ENCODE data around the gene ATP2A3.

DNA sequence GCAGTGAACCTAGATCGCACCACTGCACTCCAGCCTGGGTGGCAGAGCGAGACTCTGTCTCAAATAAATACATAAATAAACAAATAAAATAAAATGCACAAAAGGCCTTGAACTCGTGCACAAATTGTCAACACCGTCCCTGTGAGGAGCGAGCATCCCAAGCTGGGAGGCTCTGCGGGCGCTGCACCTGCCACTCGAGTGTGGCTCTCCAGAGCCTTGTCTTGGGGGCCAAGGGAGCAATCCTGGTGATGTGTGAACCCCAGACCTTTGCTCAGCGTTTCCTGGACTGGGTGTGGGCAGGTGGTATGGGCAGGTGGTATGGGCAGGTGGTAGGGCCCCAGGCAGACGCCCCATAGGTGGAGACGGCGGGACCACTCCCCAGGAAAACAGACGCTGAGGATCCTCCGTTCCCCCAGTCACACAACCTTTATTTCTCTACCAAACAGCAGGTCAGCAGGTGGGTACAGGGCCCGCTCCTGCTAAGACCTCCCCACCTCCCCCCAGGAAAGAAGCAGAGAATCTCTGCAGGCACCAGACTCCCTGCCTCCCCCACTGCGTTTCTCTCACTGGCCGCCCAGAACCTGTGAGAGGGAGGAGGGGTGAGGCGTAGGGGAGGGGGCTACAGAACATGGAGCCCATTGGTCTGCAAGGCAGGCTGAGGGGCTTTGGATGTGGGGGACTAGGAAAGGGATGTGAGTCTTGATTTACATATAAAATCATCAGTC, 40.6 kb downstream of the ATP2A3 start:
- TF ChIP-seq, protein P1, sequence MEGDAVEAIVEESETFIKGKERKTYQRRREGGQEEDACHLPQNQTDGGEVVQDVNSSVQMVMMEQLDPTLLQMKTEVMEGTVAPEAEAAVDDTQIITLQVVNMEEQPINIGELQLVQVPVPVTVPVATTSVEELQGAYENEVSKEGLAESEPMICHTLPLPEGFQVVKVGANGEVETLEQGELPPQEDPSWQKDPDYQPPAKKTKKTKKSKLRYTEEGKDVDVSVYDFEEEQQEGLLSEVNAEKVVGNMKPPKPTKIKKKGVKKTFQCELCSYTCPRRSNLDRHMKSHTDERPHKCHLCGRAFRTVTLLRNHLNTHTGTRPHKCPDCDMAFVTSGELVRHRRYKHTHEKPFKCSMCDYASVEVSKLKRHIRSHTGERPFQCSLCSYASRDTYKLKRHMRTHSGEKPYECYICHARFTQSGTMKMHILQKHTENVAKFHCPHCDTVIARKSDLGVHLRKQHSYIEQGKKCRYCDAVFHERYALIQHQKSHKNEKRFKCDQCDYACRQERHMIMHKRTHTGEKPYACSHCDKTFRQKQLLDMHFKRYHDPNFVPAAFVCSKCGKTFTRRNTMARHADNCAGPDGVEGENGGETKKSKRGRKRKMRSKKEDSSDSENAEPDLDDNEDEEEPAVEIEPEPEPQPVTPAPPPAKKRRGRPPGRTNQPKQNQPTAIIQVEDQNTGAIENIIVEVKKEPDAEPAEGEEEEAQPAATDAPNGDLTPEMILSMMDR (conservative IDR thresholded peaks at IDR 0.05 in 1 of 2, IDR thresholded peaks at IDR 0.05 in 1 of 2; ENCODE audit: low read depth in 1 of 2, low read length in 2 of 2) = no peak
- TF ChIP-seq EZH2 (IDR thresholded peaks at IDR 0.05; ENCODE audit: low read length, missing control alignments) = no peak

Data from fibroblast of lung (primary cell).